HepG2 (cell line): ENCODE data around the gene MTA1. TPM values are rescaled to one million over a fixed set of nuclear protein-coding genes. Genes with fewer than 3 reads are reported as not detected.

Experiments
- ATAC-seq: fragments of 200-7000 bp; cut with Tn5 transposase; 3 replicates; pipeline ENCODE4 v1.9.1; 2020; ENCODE audit warnings: mild to moderate bottlenecking, moderate library complexity
- BruUV-seq: library from RNA; stranded (reverse); fragments of 400-500 nt; replicated peaks from 2 replicates; lab custom pipeline; 2021; lab: Mats Ljungman, UMichigan
- CTCF ChIA-PET: fragments of 300-600 bp; formaldehyde crosslinking; extraction: SDS; loops from one replicate; lab custom pipeline; 2021; ENCODE audit warnings: low total read pairs, inconsistent platforms, low intra/inter-chr PET ratio; lab: Yijun Ruan, JAX
- POLR2A ChIA-PET: fragments of 350-600 bp; sonication (Branson Sonifier 250); formaldehyde crosslinking; loops from one replicate; lab custom pipeline; 2020; ENCODE audit warnings: antibody characterized with exemption, inconsistent platforms; lab: Yijun Ruan, JAX
- DNase-seq: peaks from one replicate; pipeline ENCODE4 v3.0.0-alpha.2; 2015; ENCODE audit warnings: low spot score
- FAIRE-seq: peaks from 3 replicates; lab custom pipeline; 2011; peaks lifted over from hg19 to GRCh38; lab: Jason Lieb, UNC
- H2AFZ ChIP-seq: one replicate; pipeline ENCODE4 v1.6.1; 2011; ENCODE audit warnings: low read length, inconsistent platforms
- H3K27ac ChIP-seq: fragments of 300-600 bp; 3 replicates; pipeline ENCODE4 v1.8.0; 2011; ENCODE audit warnings: mixed run types, mild to moderate bottlenecking, mixed read lengths, low read length, inconsistent platforms; ENCODE audit not compliant: insufficient read depth; ENCODE audit errors: extremely low read length
- H3K27me3 ChIP-seq, 2 experiments: fragments of 200-600 bp in 1 of 2; 2 replicates in 1 of 2; 3 replicates in 1 of 2; pipeline versions ENCODE4 v1.6.0 to v1.8.0; 2011; ENCODE audit warnings: low read length in 2 of 2, mild to moderate bottlenecking in 2 of 2, moderate library complexity in 2 of 2, inconsistent platforms in 1 of 2; ENCODE audit not compliant: insufficient read depth in 2 of 2, control insufficient read depth in 1 of 2
- H3K36me3 ChIP-seq, 2 experiments: fragments of 200-600 bp in 1 of 2; replicated peaks in 1 of 2; 2 replicates in 1 of 2; 3 replicates in 1 of 2; pipeline versions ENCODE4 v1.5.1 to v1.8.0; 2011; ENCODE audit warnings: low read length in 2 of 2, inconsistent platforms in 1 of 2; ENCODE audit not compliant: insufficient read depth in 2 of 2, control insufficient read depth in 1 of 2
- H3K4me1 ChIP-seq: 2 replicates; pipeline ENCODE4 v1.5.1; 2012; ENCODE audit warnings: low read length, inconsistent platforms; ENCODE audit not compliant: insufficient read depth
- H3K4me2 ChIP-seq: 2 replicates; pipeline ENCODE4 v1.6.0; 2011; ENCODE audit warnings: low read depth, low read length, inconsistent platforms
- H3K4me3 ChIP-seq, 3 experiments: fragments of 200-600 bp in 1 of 3; sonication (generic), shearing (Covaris generic) in 1 of 3; replicated peaks in 1 of 3; 2 replicates each; pipeline ENCODE4 v1.5.1; 2011 to 2016; ENCODE audit warnings: low read length in 3 of 3, inconsistent platforms in 2 of 3, low read depth in 2 of 3, mild to moderate bottlenecking in 2 of 3, control low read depth in 1 of 3, mixed read lengths in 1 of 3; ENCODE audit not compliant: insufficient read depth in 1 of 3
- H3K79me2 ChIP-seq: one replicate; pipeline ENCODE4 v1.6.1; 2011; ENCODE audit warnings: low read length, inconsistent platforms; ENCODE audit not compliant: insufficient read depth
- H3K9ac ChIP-seq: 2 replicates; pipeline ENCODE4 v1.6.0; 2011; ENCODE audit warnings: mild to moderate bottlenecking, low read depth, low read length, inconsistent platforms; ENCODE audit not compliant: insufficient read depth
- H3K9me3 ChIP-seq: 2 replicates; pipeline ENCODE4 v1.5.1; 2012; ENCODE audit warnings: mild to moderate bottlenecking, low read length
- H4K20me1 ChIP-seq: 2 replicates; pipeline ENCODE4 v1.6.0; 2011; ENCODE audit warnings: inconsistent platforms, mild to moderate bottlenecking, low read length, moderate library complexity; ENCODE audit not compliant: insufficient read depth
- FOXC1 ChIP-seq: sonication (generic); formaldehyde crosslinking; IDR thresholded peaks from 2 replicates; pipeline ENCODE4 v1.8.0; 2022; ENCODE audit warnings: mild to moderate bottlenecking, missing genetic modification reagents, borderline replicate concordance
- GZF1 ChIP-seq: sonication (generic); formaldehyde crosslinking; IDR thresholded peaks from 2 replicates; pipeline ENCODE4 v1.5.1; 2020; ENCODE audit warnings: mild to moderate bottlenecking, missing genetic modification reagents
- IKZF1 ChIP-seq: fragments of 450-650 bp; IDR thresholded peaks from 2 replicates; pipeline ENCODE4 v1.7.1; 2016
- JUND ChIP-seq: sonication (generic); formaldehyde crosslinking; IDR thresholded peaks from 2 replicates; pipeline ENCODE4 v1.8.0; 2022; ENCODE audit warnings: mild to moderate bottlenecking, missing genetic modification reagents
- RARG ChIP-seq: sonication (generic); formaldehyde crosslinking; IDR thresholded peaks from 2 replicates; pipeline ENCODE4 v1.4.0; 2020; ENCODE audit warnings: low read depth, mild to moderate bottlenecking, missing genetic modification reagents
- SALL1 ChIP-seq: sonication (generic); formaldehyde crosslinking; IDR thresholded peaks from 2 replicates; pipeline ENCODE4 v1.8.0; 2022; ENCODE audit warnings: mild to moderate bottlenecking, missing genetic modification reagents
- TARDBP ChIP-seq: sonication (generic); formaldehyde crosslinking; IDR thresholded peaks from 2 replicates; pipeline ENCODE4 v1.8.0; 2022; ENCODE audit warnings: mild to moderate bottlenecking, missing genetic modification reagents
- XRCC5 ChIP-seq: fragments of 200-400 bp; formaldehyde crosslinking; optimal IDR thresholded peaks from 2 replicates; pipeline ENCODE3; 2017; ENCODE audit warnings: mild to moderate bottlenecking, low read length
- ZBTB42 ChIP-seq: sonication (generic); formaldehyde crosslinking; IDR thresholded peaks from 2 replicates; pipeline ENCODE4 v1.5.0; 2020; ENCODE audit warnings: mild to moderate bottlenecking, missing genetic modification reagents
- ZNF253 ChIP-seq: sonication (generic); formaldehyde crosslinking; IDR thresholded peaks from 2 replicates; pipeline ENCODE4 v1.8.0; 2022; ENCODE audit warnings: mild to moderate bottlenecking, missing genetic modification reagents, borderline replicate concordance
- ZNF331 ChIP-seq: sonication (generic); formaldehyde crosslinking; IDR thresholded peaks from 2 replicates; pipeline ENCODE4 v1.4.0; 2020; ENCODE audit warnings: missing genetic modification reagents
- ZNF34 ChIP-seq: sonication (generic); formaldehyde crosslinking; IDR thresholded peaks from 2 replicates; pipeline ENCODE4 v1.4.0; 2020; ENCODE audit warnings: mild to moderate bottlenecking, missing genetic modification reagents, borderline replicate concordance
- ZNF407 ChIP-seq: sonication (generic); formaldehyde crosslinking; IDR thresholded peaks from one replicate; pipeline ENCODE4 v1.5.1; 2020; ENCODE audit warnings: mild to moderate bottlenecking, missing genetic modification reagents; ENCODE audit errors: not compliant biosample characterization
- WGBS: methylation state at CpG from one replicate; pipeline ENCODE4 v1.1.6; 2017; ENCODE audit warnings: low lambda C conversion rate; 5-methylcytosine and 5-hydroxymethylcytosine counted together
- in situ Hi-C: cut with HindIII; loops from 2 replicates; pipeline ENCODE4 v1.10.0; 2017; ENCODE audit warnings: low pct_unique_long_range_greater_than_20kb; ENCODE audit not compliant: extremely low pct_ligation_motif_present
- intact Hi-C: fragments of 100-400 bp; cut with micrococcal nuclease; formaldehyde crosslinking; loops from one replicate; pipeline ENCODE4 v1.10.0; 2022; ENCODE audit not compliant: unreplicated experiment
- polyA plus RNA-seq, 8 experiments: library from polyadenylated mRNA; depleted of rRNA in 3 of 8; stranded (reverse) in 7 of 8; unstranded in 1 of 8; fragments of >200 nt; fragmentation: Illumina TruSeq in 4 of 8; extraction: Trizol in 4 of 8; gene quantifications; 2 replicates each; pipeline versions ENCODE4 v1.2.1 to v1.2.3, GENCODE V29; 2011 to 2016; ENCODE audit warnings: low read depth in 4 of 8, missing spikeins in 1 of 8, mixed read lengths in 1 of 8; ENCODE audit not compliant: insufficient read depth in 1 of 8
- total RNA-seq, 5 experiments: library from RNA; depleted of rRNA; stranded (reverse); fragments of >200 nt; fragmentation: Illumina TruSeq; extraction: Trizol; gene quantifications; 2 replicates each; pipeline ENCODE4 v1.2.3, GENCODE V29; 2016; ENCODE audit warnings: low read depth in 1 of 5
- TF ChIP-seq, protein P1 (sequence below): sonication (generic); formaldehyde crosslinking; IDR thresholded peaks from 2 replicates; pipeline ENCODE4 v1.4.0; 2020; ENCODE audit warnings: mild to moderate bottlenecking, missing genetic modification reagents

Gene MTA1
- total and polyA plus RNA-seq, 2 of the 13 experiments (the other 11 are each of a cell fraction or from before 2014, with no cell fraction given) = 35.2 to 85.8 TPM

DNA sequence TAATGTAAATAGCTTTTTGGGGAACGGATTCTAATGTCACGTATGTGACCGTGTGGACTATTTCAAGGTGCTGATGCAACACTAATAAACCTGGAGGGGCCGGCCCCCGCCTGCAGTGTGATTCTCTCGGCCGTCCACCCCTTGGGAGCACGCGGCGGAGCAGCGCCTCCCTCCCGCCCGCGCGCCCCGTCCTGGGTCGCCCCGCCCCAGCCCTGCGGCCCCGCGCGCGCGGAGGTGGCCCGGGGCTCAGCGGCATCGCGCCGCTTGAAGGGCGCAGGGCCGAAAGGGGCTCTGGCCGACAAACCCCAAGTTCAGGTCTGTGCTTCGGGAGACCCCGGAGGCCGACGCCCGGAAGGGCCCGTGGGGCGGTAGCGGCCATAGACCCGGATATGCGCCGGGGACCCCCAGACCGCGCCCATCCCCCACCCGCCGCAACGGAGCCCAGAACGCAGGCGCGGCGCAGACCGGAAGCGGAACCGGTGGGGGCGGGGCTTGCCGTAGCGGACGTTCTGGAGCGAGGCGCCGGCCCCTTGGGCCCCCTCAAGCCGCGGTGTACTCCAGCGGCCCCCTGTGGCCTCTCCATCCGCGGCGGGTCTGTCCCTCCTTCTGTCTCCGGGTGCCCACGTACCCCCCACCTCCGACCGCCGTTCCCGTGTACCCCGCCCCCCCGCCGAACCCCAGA is 21.4 kb upstream of the MTA1 start, which contains the start of gene TEX22 (continued):
- TF ChIP-seq TARDBP (peak; percentile 79; the same call in 1 of the 2 replicates), ZNF253 (CRISPR knock-in tag) (no peak), FOXC1 (CRISPR knock-in tag) (peak; percentile 46; the same call in 1 of the 2 replicates), JUND (no peak), SALL1 (CRISPR knock-in tag) (peak; percentile 58; the same call in 1 of the 2 replicates), RARG (no peak)

DNA sequence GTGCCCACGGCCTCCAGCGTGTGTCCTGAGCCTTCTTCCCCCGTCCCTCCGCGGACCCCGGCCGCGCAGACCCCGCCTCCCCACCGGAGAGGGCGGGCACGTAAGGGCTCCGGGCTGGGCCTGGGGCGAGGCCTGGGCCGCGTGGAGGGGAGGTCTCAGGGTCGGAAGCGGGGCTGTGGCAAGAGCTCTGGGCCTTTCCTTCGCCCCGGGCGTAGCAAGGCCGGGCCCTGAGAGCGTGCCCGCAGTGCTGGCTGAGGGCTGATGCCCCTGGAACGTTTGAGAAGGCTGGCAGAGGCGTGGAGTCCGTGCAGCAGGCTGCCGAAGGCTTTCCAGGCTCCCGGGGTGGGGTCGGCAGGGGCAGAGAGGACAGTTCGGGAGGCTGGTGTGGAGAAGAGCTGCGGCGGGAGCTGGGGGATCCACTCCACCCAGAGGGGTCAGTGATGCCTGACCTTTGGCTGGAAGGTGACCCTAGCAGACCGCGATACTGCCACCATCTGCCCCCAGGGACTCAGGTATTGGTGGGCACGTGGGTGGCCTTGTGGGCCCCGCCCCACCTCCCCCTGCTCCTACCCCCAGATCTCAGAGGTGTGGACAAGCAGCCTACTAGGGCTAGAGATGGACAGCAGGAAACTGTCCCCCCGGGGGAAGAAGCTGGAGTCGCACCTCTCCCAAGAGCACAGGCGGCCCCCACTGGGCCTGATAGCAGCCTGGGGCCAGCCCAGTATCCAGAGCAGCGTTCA is 20.7 kb upstream of the MTA1 start:
- in situ Hi-C loops = no loop called here
- Histone ChIP-seq H3K79me2 (peaks cover 14% of the 10 kb centered on the region), H3K4me2 (peak overlapping the region; percentile 94), H3K4me1 (peaks cover 26% of the 10 kb centered on the region), H4K20me1 (no peaks in the 10 kb centered on the region), H3K36me3 (peaks cover 0 to 4% of the 10 kb centered on the region in 2 experiments; a peak in 4 of 5 replicates), H3K9me3 (no peaks in the 10 kb centered on the region), H3K27me3 (no peaks in the 10 kb centered on the region), H3K9ac (peak overlapping the region; percentile 98), H3K27ac (peak overlapping the region; percentile 86), H2AFZ (no peak overlapping the region), H3K4me3 (peak overlapping the region; percentile 65 to 98 (median 71))
- ATAC-seq = peak; percentile 83
- no peak for FAIRE-seq
- no CpG with 5 or more reads among the region's 41 CpGs for WGBS
- no TSS peak for BruUV-seq
- ChIA-PET CTCF (no interaction called here), POLR2A (interaction anchor here (0.6 to 1.8 kb wide), 8 partner anchors 10 to 98 kb away, joined by 3 to 12 read pairs (median 6); partner anchors contain the start of genes BRF1, MTA1 and PACS2)
- DNase-seq = peak; percentile 50
- intact Hi-C loops = no loop called here
- TF ChIP-seq GZF1 (CRISPR knock-in tag) = no peak; the same call in 1 of the 2 replicates
- TF ChIP-seq ZNF407 = no peak
- TF ChIP-seq IKZF1 = no peak
- TF ChIP-seq, protein P1, sequence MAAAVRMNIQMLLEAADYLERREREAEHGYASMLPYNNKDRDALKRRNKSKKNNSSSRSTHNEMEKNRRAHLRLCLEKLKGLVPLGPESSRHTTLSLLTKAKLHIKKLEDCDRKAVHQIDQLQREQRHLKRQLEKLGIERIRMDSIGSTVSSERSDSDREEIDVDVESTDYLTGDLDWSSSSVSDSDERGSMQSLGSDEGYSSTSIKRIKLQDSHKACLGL = peak; percentile 83
- peak; percentile 19; the same call in 1 of the 2 replicates for TF ChIP-seq ZNF331 (CRISPR knock-in tag)
- TF ChIP-seq ZNF34 (CRISPR knock-in tag) = no peak
- TF ChIP-seq ZBTB42 (CRISPR knock-in tag) = peak; percentile 53; the same call in 1 of the 2 replicates
- TF ChIP-seq XRCC5 = no peak
